Hematopoietic multipotent progenitor cell (in vitro differentiated cells): ENCODE measurements around the gene PPEF1. TPM values are rescaled to one million over a fixed set of nuclear protein-coding genes. Genes with fewer than 3 reads are reported as not detected.
"Not testable (repeated sequence)": the region's sequence is repeated elsewhere in the genome, so short reads cannot be mapped to it uniquely, and the experiment has no call there.

ENCODE experiments used
- DNase-seq, 3 donors: peaks; one replicate each; pipeline ENCODE4 v3.0.0-alpha.2; 2011 to 2015; ENCODE audit warnings: low read depth in 2 of 3, low spot score in 2 of 3
- total RNA-seq: library from RNA; depleted of rRNA; stranded (reverse); fragments of >200 nt; gene quantifications from one replicate; pipeline ENCODE4 v1.2.3, GENCODE V29; 2012

PPEF1 gene
- total RNA-seq, 1 donor = not detected

DNA sequence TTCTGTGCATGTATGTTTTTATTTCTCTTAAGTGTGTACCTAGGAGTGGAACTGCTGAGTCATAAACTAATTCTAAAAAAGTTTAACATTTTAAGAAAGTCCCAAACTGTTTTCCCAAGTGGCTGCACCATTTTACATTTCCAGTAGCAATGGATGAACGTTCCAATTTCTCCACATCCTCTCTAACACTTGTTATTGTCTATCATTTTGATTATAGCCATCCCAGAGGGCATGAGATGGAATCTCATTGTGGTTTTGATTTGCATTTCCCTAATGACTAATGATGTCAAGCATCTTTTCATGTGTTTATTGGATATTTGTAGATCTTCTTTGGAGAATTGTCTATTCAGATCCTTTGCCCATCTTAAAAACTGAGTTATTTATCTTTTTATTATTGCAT lies 82.5 kb downstream of the PPEF1 start:
- DNase-seq = no peak

GRCh38 chrX:18792828-18793227 lies 85.4 kb downstream of the PPEF1 start:
- DNase-seq = no peak

- no peak for DNase-seq
Observed at GRCh38 chrX:18793601-18794089, 86.2 kb downstream of the PPEF1 start.

- DNase-seq = no peak
Observed at GRCh38 chrX:18797141-18797540, 89.7 kb downstream of the PPEF1 start.

GRCh38 chrX:18799911-18800310 lies 92.5 kb downstream of the PPEF1 start:
- no peak for DNase-seq

- DNase-seq = no peak
Observed at GRCh38 chrX:18809641-18810040, 102.2 kb downstream of the PPEF1 start.

DNA sequence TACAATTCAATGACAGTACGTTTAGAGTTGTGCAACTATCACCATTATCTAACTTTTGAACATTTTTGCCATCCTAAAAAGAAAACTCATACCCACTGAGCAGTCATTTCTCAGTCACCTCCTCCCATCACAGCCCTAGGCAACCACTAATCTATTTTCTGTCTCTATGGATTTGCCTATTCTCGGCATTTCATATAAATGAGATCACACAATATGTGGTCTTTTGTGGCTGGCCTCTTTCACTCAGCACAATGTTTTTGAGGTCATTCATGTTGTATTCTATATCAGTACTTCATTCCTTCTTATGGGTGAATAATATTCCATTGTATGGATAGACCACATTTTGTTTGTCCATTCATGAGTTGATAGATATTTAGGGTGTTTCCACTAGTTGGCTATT lies 103.0 kb downstream of the PPEF1 start:
- DNase-seq = no peak

GRCh38 chrX:18825375-18825774 lies 117.9 kb downstream of the PPEF1 start:
- DNase-seq = no peak

DNA sequence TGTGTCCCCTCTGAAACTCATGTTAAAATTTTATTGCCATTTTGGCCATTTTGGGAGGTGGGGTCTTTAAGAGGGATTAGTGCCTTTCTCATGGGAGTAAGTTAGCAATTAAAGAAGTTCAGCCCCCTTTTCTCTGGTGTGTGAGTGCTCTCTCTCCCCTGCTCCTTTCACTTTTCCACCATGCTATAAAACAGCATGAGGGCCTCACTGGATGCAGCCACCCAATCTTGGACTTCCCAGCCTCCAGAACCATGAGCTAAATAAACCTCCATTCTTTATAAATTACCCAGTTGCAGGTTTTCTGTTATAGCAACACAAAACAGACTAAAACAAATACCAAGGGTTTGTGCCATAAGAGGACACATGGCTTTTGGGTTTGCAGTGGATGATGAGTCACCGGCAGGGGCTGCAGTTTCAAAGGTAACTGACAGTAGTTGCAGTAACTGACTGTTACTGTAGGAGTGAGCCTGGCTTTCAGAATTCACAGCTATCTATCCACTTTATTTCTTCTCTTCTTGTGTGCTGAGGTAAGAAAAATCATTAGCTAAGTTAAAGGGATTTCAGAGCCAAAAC lies 121.5 kb downstream of the PPEF1 start:
- DNase-seq = no peak

DNA sequence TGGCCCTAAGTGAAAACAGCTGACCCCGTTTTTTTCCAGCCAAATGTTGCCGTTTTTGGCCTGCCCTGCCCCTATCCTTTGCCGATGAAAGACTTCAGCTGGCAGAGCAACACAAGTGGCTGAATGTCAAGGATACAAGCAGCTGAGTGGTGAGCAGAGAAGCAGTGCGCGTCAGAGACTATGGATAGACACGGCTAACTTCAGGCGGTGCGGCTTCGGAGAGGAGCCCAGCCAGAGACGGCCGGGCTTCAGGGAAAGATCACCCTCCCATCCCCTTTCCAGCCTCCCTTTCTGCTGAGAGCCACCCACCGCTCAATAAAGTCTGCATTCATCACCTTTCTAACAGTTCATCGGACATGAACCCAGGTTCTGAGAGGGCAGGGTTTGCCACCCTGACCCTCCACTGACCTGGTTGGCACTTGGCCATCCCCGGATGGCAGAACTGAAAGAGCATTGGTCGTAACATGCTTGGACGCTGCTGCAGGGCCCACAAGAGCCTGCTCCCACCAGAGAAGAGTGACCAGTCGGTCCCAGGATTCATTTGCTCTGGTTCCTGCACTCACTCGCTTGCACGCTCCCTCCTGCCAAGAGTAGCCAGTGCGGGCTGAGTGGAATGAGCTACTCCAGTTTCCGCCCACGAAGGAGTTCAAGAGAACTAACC lies 125.8 kb downstream of the PPEF1 start:
- DNase-seq = no peak

GRCh38 chrX:18847901-18848300 lies 140.5 kb downstream of the PPEF1 start:
- DNase-seq = not testable (repeated sequence)

GRCh38 chrX:18855919-18856644 lies 148.6 kb downstream of the PPEF1 start:
- DNase-seq = peak in 2 of 3 donors; percentile 10 to 46

DNA sequence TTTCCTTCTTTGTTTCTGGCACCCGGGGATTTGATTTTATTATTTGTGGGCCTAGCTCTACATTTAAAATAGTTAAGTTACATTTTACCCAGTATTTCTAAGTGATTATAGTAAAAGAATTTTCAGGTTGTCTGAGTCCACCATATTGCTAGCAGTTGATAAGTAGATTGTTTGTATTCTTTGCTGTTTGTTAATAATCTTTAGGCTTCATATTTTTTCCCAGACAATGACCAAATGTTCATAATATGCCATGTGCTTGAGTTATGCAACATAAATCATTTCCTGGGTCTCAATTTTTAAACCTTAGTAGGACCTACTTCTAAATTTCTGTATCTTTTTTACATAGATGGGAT lies 149.2 kb downstream of the PPEF1 start:
- DNase-seq = peak in 1 of 3 donors; percentile 32

DNA sequence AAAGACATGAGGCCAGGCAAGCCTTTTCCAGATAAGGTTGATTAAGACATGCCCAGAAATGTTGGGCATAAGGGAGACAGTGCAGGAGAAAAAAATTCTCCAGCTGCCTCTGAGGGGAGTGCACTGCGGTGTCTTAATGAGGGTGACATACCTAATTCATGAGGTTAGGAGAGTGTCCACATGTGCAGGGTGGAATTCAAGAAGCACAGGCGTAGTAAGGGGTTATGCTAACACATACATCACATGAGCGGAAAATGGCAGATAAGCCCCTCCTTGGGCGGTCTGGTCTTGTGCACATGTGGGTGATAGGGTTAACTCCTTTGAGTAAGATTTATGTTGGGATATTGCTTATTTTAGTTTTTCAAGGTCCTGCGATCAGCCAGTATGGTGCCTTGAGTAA lies 154.1 kb downstream of the PPEF1 start:
- no peak for DNase-seq

DNA sequence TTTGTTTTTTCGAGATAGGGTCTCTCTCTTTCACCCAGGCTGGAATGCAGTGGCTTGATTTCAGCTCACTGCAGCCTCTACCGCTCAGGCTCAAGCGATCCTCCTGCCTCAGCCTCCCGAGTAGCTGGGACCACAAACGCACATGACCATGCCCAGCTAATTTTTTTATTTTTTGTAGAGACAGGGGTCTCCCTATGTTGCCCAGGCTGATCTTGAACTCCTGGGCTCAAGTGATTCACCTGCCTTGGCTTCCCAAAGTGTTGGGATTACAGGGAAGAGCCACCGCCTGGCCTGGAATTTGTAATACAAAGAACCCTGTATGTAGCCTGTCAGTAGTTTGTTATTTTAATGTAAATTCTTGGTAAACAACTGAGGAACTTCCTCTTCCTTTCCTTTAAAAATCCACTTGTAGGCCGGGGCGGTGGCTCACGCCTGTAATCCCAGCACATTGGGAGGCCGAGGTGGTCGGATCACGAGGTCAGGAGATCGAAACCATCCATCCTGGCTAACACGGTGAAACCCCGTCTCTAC lies 157.0 kb downstream of the PPEF1 start:
- DNase-seq = no peak

GRCh38 chrX:18871161-18871890 lies 163.9 kb downstream of the PPEF1 start:
- no peak for DNase-seq

DNA sequence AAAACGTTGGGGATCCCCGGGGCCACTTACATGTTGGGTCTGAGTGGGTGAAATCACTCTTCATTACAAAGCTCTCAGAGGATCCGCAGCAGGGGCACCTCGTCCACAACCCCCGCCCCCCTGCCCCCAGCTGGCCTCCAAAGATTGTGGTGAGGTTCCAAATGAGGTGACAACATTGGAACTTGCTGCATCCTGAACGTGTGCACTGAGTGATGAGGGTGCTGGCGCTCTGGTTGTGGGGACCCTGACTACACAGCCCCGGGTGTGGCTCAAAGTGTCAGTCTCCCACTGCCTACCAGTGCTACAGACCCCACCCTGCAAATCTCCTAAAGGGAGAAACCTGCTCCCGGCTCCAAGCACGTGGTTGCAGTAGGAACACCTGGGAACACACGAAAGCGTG lies 164.5 kb downstream of the PPEF1 start:
- DNase-seq = no peak

- no peak for DNase-seq
Observed at GRCh38 chrX:18872621-18873020, 165.2 kb downstream of the PPEF1 start.

DNA sequence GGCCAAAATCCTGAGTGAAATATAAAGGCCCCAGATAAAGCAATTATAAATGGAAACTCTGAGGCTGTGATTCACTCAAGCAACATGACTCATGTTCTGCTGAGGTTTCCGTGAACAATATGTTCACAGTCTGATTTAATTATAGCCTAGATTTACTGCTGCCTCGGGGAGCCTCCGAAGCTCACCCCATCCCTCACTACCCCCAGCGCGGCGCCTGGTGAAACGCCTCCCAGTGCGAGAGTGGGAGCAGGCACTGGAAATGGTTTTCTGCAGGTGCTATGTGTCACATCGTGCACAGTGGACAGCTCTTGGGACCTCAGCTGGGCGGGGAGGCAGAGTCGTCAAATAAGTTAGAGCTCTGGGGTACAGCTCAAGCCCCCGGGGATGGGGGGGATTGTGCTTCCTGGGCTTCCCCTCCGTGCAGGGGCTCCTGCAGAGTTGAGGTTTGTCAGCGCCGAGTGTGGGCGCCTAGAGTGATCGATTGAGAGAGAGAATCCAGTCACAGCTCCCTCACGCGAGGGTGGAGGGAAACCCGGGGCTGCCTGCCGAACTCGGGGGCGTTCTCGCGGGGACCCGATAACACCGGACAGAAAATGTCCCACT lies 165.8 kb downstream of the PPEF1 start:
- DNase-seq = no peak

DNA sequence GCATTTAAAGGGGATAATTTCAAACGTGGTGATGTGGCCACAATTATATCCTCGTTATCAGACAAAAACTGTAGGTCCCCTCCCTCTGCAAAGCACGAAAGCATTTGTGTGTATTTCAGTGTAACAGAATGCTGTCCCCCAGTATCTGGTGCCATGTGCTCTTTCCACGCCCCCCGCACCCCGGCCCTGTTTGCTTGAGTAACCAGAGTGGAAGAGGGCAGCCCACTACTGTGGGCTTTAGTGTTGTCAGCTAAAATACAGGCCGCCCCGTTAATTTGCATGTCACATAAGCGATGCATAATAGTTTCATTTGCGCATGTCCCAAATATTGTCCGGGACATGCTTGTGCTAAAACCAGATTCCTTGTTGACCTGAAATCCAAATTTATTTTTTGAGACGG lies 166.4 kb downstream of the PPEF1 start:
- no peak for DNase-seq
